ENCODE data around the gene LALBA.
"Not testable (repeated sequence)": the region's sequence is repeated elsewhere in the genome, so short reads cannot be mapped to it uniquely, and the experiment has no call there.

DNA sequence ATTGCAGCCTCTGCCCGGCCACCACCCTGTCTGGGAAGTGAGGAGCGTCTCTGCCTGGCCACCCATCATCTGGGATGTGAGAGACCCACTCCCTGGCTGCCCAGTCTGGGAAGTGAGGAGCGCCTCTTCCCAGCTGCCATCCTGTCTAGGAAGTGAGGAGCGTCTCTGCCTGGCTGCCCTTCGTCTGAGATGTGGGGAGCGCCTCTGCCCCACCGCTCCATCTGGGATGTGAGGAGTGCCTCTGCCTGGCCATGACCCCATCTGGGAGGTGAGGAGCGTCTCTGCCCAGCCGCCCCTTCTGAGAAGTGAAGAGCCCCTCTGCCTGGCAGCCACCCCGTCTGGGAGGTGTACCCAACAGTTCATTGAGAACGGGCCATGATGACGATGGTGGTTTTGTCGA lies 18.2 kb downstream of the LALBA start:
- TF ChIP-seq KDM3A (CRISPR knock-in tag; IDR thresholded peaks at IDR 0.05; ENCODE audit: low read depth); GABPA (IDR thresholded peaks at IDR 0.05; ENCODE audit: low read depth, low read length); GABPA (CRISPR knock-in tag; IDR thresholded peaks at IDR 0.05; ENCODE audit: low read depth); ARID5B (CRISPR knock-in tag; IDR thresholded peaks at IDR 0.05); HMGXB4 (CRISPR knock-in tag; IDR thresholded peaks at IDR 0.05; ENCODE audit: borderline replicate concordance in 1 of 2, low read depth in 1 of 2); TARDBP (CRISPR knock-in tag; IDR thresholded peaks at IDR 0.05); UBTF (CRISPR knock-in tag; IDR thresholded peaks at IDR 0.05); ZNF687 (CRISPR knock-in tag; IDR thresholded peaks at IDR 0.05); POLR2AphosphoS5 (IDR thresholded peaks at IDR 0.05; ENCODE audit: low read depth, low read length); ZNF891 (CRISPR knock-in tag; IDR thresholded peaks at IDR 0.05); ETV6 (CRISPR knock-in tag; conservative IDR thresholded peaks at IDR 0.05); ATF7-NPFF (CRISPR knock-in tag; IDR thresholded peaks at IDR 0.05; ENCODE audit: low read depth); ZNF333 (CRISPR knock-in tag; IDR thresholded peaks at IDR 0.05; ENCODE audit: borderline replicate concordance): not testable (repeated sequence)
- TF ChIP-seq, protein P1, sequence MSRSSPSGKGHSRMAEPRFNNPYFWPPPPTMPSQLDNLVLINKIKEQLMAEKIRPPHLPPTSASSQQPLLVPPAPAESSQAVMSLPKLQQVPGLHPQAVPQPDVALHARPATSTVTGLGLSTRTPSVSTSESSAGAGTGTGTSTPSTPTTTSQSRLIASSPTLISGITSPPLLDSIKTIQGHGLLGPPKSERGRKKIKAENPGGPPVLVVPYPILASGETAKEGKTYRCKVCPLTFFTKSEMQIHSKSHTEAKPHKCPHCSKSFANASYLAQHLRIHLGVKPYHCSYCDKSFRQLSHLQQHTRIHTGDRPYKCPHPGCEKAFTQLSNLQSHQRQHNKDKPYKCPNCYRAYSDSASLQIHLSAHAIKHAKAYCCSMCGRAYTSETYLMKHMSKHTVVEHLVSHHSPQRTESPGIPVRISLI (CRISPR knock-in tag; IDR thresholded peaks at IDR 0.05; ENCODE audit: borderline replicate concordance), result not testable (repeated sequence)
- TF ChIP-seq, protein P2, sequence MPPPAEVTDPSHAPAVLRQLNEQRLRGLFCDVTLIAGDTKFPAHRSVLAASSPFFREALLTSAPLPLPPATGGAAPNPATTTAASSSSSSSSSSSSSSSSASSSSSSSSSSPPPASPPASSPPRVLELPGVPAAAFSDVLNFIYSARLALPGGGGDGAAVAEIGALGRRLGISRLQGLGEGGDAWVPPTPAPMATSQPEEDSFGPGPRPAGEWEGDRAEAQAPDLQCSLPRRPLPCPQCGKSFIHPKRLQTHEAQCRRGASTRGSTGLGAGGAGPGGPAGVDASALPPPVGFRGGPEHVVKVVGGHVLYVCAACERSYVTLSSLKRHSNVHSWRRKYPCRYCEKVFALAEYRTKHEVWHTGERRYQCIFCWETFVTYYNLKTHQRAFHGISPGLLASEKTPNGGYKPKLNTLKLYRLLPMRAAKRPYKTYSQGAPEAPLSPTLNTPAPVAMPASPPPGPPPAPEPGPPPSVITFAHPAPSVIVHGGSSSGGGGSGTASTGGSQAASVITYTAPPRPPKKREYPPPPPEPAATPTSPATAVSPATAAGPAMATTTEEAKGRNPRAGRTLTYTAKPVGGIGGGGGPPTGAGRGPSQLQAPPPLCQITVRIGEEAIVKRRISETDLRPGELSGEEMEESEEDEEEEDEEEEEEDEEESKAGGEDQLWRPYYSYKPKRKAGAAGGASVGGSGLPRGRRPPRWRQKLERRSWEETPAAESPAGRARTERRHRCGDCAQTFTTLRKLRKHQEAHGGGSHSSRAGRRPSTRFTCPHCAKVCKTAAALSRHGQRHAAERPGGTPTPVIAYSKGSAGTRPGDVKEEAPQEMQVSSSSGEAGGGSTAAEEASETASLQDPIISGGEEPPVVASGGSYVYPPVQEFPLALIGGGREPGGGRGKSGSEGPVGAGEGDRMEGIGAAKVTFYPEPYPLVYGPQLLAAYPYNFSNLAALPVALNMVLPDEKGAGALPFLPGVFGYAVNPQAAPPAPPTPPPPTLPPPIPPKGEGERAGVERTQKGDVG (CRISPR knock-in tag; IDR thresholded peaks at IDR 0.05; ENCODE audit: borderline replicate concordance), result not testable (repeated sequence)

All from HepG2 (cell line).